Coronary artery (tissue), 2 donors: Measurements from ENCODE around the gene ESPN.

ENCODE experiments used
- DNase-seq: peaks from one replicate; pipeline ENCODE4 v3.0.0-alpha.2; 2017; ENCODE audit warnings: low spot score
- H3K27ac ChIP-seq, 2 donors: fragments of 200-600 bp; sonication (generic); one replicate each; pipeline ENCODE4 v1.5.1; 2016 to 2019
- H3K4me3 ChIP-seq: fragments of 200-600 bp; sonication (generic); 2 replicates; pipeline ENCODE4 v1.5.1; 2016; ENCODE audit warnings: mild to moderate bottlenecking, moderate library complexity
- TF ChIP-seq, protein P1 (sequence below): fragments of 200-600 bp; sonication (generic); IDR thresholded peaks from one replicate; pipeline ENCODE4 v1.5.1; 2019; ENCODE audit warnings: antibody characterized with exemption

The ESPN gene

DNA sequence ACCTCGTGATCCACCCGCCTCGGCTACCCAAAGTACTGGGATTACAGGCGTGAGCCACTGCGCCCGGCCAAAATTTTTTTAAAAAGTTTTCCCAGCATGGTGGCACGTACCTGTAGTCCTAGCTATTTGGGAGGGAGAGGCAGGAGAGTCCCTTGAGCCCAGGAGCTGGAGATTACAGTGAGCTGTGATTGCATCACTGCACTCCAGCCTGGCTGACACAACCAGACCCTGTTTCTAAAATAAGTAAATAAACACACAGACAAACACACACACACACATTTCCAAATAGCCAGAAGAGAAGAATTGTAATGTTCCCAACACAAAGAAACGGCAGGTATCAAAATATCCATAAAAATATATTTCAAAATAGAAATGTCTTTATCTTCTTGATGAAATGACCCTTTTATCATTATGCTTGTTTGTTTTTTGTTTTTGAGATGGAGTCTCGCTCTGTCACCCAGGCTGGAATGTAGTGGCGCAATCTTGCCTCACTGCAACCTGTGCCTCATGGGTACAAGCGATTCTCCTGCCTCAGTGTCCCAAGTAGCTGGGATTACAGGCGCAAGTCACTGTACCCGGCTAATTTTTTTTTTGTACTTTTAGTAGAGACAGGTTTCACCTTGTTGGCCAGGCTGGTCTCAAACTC, 14.2 kb upstream of the ESPN start:
- Histone ChIP-seq H3K4me3 (no peak overlapping the region), H3K27ac (no peak overlapping the region)
- TF ChIP-seq, protein P1, sequence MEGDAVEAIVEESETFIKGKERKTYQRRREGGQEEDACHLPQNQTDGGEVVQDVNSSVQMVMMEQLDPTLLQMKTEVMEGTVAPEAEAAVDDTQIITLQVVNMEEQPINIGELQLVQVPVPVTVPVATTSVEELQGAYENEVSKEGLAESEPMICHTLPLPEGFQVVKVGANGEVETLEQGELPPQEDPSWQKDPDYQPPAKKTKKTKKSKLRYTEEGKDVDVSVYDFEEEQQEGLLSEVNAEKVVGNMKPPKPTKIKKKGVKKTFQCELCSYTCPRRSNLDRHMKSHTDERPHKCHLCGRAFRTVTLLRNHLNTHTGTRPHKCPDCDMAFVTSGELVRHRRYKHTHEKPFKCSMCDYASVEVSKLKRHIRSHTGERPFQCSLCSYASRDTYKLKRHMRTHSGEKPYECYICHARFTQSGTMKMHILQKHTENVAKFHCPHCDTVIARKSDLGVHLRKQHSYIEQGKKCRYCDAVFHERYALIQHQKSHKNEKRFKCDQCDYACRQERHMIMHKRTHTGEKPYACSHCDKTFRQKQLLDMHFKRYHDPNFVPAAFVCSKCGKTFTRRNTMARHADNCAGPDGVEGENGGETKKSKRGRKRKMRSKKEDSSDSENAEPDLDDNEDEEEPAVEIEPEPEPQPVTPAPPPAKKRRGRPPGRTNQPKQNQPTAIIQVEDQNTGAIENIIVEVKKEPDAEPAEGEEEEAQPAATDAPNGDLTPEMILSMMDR, result no peak
- no peak for DNase-seq

DNA sequence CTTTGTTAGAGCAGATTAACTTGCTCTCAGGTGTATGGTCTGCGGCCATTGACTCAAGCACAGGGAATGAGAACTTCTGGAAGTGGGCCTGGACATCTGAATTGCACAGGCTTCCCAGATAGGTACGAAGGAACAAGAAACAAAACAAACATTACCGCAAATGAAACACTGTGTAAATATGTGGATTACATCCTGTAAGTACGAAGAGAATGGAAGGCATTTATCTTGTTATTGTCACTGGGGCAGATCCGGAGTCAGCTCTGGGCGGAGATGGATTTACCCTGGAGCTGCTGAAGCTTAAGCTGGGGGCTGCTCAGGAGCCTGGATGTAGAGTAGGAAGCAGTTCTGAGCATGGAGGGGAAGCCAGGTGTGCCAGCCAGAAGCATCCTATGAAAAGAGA, 11.7 kb upstream of the ESPN start:
- TF ChIP-seq, protein P1, result no peak
- no peak for DNase-seq
- H3K4me3 ChIP-seq, result no peak overlapping the region
- H3K27ac ChIP-seq, result no peak overlapping the region

DNA sequence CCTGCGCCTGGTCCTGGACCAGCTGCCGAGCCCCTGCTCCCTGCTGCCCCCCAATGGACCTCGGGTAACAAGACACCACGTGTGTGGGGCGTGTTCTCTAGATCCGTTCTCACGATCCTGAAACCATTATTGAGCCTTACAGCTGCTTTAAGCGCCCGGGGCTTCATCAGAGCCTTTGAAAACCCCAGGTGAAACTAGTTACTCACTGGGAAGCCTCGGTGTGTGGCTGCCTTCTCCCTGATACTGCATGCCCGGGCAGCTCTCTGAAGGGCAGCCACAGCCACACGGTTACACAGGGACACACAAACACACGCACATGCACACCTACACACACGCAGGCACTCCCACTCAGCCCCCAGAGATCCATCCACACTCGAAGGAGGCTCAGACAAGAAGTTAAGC, 10.1 kb upstream of the ESPN start:
- no peak overlapping the region for H3K4me3 ChIP-seq
- H3K27ac ChIP-seq, result no peak overlapping the region
- TF ChIP-seq, protein P1, result no peak
- no peak for DNase-seq

DNA sequence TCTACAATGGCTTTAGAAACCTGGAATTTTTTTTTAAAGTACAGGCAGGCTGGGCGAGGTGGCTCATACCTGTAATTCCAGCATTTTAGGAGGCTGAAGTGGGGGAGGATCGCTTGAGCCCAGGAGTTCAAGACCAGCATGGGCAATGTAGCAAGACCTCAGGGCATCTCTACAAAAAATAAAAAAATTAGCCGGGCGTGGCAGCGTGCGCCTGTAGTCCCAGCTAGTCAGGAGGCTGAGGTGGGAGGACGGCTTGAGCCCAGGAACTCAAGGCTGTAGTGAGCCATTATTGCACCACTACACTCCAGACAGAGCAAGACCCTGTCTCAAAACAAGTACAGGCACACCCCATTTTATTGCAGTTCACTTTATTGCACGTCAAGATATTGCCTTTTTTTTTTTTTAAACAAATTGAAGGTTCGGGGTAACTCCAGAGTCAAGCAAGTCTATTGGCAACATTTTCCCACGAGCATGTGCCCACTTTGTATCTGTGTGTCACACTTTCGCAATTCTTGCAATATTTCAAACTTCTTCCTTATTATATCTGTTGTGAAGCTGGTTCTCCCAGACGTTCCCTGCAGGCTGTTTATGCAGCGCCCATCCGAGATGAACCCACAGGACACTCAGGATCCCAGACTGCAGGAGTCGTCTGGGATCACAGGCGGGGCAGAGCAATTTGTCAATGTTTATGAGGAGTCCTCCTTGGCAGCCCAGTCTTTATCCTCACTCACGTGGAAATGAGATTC, 9.5 kb upstream of the ESPN start:
- no peak for DNase-seq
- TF ChIP-seq, protein P1, result no peak
- Histone ChIP-seq H3K27ac (no peak overlapping the region), H3K4me3 (no peak overlapping the region)

DNA sequence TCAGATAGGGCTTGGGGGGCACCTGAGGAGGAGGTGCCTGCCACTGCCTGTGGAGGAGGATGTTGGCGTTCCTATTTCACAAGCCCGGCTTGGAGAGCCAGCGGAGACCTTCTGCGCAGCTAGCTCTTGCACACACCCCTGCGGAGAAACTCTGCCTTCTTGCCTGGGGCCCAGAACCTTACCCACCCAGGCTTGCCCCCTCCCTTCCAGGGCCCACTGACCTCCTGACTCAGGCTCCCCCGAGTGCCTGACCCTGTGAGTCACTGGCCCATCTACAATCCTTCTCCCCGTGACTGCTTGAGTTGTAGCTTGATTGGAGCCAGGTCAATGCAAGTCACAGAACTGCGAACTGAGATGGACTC, 8.3 kb upstream of the ESPN start:
- DNase-seq, result no peak
- H3K27ac ChIP-seq, result no peak overlapping the region
- TF ChIP-seq, protein P1, result no peak
- H3K4me3 ChIP-seq, result no peak overlapping the region

DNA sequence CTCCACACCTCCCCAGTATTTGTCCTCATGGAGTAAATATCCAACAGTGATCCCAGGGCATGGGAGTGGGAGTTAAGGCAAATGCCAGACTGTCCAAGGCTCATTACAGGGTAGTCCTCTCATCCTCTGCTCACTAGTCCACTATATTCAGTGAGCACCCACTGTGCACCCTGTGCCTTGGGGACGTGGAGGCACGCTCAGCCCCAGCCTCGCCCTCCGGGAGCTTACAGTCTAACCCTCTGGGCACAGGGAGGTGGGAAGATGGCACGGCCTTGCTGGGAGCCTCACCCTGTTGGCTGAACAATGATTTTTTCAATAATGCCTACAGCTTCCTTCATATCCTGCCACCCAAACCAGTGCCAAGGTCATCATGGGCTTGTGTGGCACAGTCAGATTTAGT, 7.7 kb upstream of the ESPN start:
- H3K4me3 ChIP-seq, result no peak overlapping the region
- H3K27ac ChIP-seq, result no peak overlapping the region
- DNase-seq, result no peak
- TF ChIP-seq, protein P1, result no peak

DNA sequence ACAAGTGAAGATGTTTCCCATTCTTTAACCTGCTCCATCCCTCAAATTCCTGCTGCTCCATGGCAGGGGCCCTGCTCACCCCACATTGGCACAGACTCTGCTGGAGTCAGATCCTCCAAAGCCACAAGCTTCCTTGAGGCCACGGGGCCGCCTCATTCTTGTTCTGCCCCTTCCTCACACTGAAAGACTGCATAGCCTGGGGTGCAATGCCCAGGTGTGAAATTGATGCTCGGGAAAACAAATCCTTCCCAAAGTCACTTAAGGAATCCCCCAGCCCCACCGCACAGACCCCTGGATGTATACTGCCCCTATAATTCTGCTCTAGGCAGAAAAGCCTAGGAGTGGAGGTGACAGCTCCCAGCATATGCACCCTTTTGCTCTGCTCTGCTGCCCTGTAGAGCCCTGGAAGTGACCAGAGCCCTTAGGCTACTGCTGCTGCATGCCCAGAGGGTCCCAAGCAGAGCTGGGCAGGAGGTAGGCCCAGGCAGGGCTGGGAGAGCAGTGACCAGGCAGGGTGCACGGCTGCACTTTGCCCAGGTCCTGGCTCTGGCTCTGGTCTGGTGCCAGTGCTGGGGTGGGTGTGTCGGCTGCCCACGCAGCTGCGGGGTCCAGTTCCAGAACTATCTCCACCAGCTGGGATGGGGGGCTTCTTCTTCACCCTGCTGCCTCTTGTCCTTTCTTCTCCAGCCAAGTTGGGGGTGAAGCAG, 6.5 kb upstream of the ESPN start:
- Histone ChIP-seq H3K27ac (no peak overlapping the region), H3K4me3 (no peak overlapping the region)
- TF ChIP-seq, protein P1, result no peak
- DNase-seq, result no peak
